D341Med (cell line): Measurements from ENCODE around the gene FCAR.
"Not testable (repeated sequence)": the region's sequence is repeated elsewhere in the genome, so short reads cannot be mapped to it uniquely, and the experiment has no call there.

Source experiments
- DNase-seq: peaks from one replicate; pipeline ENCODE4 v3.0.0; 2012; ENCODE audit warnings: low spot score

FCAR gene

DNA sequence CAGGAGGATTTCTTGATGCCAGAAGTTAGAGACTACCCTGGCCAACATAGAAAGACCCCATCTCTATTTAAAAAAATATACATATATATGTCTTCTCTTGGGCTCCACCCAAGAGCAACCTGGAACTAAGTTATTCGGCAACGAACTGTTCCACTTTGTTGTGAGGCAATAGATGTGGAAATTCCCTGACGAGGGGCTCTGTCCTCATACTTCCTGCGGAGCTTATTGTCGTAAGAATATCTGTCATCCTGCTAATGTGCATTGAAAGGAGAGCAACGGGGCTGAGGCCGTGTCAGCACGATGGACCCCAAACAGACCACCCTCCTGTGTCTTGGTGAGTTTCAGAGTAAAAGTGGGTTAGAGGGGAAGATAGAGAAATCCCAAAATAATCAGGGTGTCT, at the start of gene FCAR:
TSS of gene FCAR (plus strand) at position 246 of the 400 bp plus-strand sequence. CDS start at position 301, 55 bp downstream.
- DNase-seq, result no peak

DNA sequence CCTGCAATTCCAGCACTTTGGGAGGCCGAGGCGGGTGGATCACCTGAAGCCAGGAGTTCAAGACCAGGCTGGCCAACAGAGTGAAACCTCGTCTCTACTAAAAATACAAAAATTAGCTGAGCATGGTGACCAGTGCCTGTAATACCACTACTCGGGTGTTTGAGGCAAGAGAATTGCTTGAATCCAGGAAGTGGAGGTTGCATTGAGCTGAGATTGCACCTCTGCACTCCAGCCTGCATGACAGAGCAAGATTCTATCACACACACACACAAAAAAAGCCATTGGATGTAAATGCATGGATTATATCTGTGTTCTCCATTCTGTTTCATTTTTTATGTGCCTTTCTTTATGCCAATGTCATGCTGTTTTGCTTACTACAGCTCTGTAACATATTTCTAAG, 49.6 kb upstream of the FCAR start:
- DNase-seq, result not testable (repeated sequence)

DNA sequence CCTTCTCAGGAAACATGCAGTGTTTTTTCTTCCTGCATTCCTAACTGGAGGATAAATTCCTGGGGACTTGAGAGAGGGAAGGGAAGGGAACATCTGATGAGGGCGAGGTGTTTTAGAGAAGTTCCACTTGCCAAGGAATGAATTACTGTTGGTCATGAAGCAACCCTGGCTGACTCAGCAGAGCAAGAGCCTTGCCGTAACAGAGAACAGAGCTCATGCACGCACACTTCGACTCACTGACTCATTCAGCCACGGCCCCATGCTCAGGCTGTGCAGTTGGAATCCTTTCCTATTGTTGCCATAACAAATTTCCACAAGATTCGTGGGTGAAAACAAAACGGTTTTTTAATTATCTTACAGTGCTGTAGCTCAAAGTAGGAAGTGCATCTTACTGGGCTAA, 48.7 kb upstream of the FCAR start:
- DNase-seq, result not testable (repeated sequence)

DNA sequence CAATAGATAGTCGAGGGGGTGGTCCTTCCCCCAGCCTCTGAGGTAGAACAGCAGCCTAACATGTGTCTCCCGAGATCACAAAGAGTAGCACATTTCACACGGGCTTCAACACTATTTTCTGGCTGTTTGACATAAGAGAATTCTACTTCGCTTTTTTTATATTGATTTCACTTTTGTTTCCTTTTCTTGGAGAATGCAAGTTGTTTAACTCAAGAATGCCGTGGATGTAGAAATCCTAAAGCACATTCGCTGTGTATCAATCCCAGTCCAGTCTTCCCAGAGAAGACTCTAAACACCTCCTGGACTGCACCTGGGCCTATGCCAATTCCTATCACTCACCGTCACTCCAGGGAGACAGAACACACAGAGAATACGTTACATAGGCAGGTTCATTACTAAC, 46.0 kb upstream of the FCAR start:
- not testable (repeated sequence) for DNase-seq

DNA sequence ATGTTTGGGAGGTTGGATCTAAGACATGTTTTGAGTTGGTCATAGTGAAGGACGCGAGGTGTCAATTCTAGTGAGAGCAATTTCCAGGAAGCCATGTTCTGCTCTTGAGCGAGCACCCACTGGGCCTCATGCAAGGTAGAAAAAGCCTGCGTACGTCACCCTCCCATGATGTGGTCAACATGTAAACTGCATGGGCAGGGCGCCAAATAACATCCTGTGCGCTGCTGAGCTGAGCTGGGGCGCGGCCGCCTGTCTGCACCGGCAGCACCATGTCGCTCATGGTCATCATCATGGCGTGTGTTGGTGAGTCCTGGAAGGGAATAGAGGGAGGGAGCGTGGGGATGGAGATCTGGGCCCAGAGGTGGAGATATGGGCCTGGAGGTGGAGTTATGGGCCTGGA, 41.5 kb upstream of the FCAR start, which contains the start of gene KIR2DS4:
TSS of gene KIR2DS4 (plus strand) at position 181 of the 400 bp plus-strand sequence.
- DNase-seq, result not testable (repeated sequence)

DNA sequence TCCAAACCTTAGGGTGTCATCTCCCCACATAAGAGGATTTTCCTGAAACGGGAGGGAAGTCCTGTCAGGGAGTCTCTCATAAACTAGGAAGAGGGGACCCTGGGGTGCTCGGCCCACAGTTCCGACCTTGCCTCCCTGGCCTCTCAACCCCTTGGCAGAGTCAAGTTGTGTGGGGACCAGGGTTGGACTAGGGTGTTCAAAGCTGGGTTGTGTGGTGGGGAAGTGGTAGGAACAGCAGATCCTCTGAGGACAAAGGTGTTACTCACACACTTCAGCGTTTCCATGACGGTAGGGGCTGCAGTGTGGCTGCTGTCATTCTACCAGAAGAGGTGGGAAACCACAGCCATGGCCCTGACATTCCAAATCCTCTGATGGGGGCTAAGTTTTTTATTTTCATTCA, 38.9 kb upstream of the FCAR start:
- not testable (repeated sequence) for DNase-seq

DNA sequence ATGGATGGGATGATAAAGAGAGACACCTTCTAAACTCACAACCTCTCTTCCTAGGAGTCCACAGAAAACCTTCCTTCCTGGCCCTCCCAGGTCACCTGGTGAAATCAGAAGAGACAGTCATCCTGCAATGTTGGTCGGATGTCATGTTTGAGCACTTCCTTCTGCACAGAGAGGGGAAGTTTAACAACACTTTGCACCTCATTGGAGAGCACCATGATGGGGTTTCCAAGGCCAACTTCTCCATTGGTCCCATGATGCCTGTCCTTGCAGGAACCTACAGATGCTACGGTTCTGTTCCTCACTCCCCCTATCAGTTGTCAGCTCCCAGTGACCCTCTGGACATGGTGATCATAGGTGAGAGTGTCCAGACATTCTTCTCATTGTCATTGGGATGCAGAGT, 36.5 kb upstream of the FCAR start:
- not testable (repeated sequence) for DNase-seq

DNA sequence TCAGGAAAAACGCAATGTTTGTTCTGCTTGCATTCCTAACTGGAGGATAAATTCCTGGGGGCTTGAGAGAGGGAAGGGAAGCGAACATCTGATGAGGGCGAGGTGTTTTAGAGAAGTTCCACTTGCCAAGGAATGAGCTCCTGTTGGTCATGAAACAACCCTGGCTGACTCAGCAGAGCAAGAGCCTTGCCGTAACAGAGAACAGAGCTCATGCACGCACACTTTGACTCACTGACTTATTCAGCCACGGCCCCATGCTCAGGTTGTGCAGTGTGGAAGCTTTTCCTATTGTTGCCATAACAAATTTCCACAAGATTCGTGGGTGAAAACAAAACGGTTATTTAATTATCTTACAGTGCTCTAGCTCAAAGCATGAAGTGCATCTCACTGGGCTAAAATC, 30.9 kb upstream of the FCAR start:
- DNase-seq, result not testable (repeated sequence)

DNA sequence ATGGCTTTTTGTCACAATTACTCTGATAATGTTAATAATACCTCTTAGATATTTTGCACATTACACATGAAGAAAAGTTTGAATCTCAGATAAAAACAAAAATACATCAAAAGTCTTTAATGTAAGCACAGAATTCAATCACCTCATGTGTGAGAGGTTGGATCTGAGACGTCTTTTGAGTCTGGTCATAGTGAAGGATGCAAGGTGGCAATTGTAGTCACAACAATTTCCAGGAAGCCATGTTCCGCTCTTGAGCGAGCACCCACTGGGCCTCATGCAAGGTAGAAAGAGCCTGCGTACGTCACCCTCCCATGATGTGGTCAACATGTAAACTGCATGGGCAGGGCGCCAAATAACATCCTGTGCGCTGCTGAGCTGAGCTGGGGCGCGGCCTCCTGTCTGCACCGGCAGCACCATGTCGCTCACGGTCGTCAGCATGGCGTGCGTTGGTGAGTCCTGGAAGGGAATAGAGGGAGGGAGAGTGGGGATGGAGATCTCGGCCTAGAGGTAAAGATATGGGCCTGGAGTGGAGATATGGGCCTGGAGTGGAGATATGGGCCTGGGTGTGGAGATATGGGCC, 23.9 kb upstream of the FCAR start, which contains the start of gene KIR3DL2:
TSS of gene KIR3DL2 (plus strand) at position 383 of the 580 bp plus-strand sequence. CDS start at position 416, 33 bp downstream.
- DNase-seq, result not testable (repeated sequence)

DNA sequence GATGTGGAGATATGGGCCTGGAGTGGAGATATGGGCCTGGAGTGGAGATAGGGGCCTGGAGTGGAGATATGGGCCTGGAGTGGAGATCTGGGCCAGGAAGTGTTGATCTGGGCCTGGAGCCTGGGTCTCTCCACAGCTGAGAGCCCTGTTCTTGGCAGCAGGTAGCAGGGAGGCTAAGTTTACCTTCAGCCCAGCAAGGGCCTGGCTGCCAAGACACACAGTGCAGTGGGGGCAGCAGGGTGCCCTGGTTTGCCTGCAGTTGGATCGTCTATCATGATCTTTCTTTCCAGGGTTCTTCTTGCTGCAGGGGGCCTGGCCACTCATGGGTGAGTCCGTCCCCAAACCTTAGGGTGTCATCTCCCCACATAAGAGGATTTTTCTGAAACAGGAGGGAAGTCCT, 23.1 kb upstream of the FCAR start:
- no peak for DNase-seq

DNA sequence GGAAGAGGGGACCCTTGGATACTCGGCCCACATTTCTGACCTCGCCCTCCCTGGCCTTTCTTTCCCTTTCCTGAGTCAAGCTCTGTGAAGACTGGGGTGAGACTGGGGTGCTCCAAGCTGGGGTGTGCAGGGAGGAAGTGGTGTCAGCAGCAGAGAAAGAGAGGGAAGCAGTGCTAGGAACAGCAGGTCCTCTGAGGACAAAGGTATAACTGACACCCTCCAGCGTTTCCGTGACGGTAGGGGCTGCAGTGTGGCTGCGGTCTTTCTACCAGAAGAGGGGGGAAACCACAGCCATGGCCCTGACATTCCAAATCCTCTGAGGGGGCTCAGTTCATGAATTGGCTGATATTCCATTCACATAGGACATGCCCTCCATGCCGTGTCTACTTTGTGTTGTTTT, 22.7 kb upstream of the FCAR start:
- DNase-seq, result no peak

DNA sequence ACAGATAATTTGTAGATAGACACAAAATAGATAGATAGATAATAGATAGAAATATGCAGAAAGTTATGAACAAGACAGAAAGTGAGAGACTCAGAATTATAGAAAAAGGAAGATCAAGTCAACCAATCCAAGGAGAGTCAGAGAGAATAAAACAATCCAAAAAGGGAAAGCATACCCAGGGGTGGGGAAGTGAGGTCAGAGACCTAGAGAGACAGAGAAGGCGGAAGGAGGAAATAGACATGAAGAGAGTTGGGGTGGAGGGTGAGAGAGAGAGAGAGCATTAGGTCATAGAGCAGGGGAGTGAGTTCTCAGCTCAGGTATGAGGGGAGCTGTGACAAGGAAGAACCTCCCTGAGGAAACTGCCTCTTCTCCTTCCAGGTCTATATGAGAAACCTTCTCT, 18.8 kb upstream of the FCAR start:
- not testable (repeated sequence) for DNase-seq

DNA sequence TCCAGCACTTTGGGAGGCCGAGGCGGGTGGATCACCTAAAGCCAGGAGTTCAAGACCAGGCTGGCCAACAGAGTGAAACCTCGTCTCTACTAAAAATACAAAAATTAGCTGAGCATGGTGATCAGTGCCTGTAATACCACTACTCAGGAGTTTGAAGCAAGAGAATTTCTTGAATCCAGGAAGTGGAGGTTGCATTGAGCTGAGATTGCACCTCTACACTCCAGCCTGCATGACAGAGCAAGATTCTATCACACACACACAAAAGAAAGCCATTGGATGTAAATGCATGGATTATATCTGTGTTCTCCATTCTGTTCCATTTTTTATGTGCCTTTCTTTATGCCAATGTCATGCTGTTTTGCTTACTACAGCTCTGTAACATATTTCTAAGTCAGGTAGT, 15.6 kb upstream of the FCAR start:
- DNase-seq, result not testable (repeated sequence)

DNA sequence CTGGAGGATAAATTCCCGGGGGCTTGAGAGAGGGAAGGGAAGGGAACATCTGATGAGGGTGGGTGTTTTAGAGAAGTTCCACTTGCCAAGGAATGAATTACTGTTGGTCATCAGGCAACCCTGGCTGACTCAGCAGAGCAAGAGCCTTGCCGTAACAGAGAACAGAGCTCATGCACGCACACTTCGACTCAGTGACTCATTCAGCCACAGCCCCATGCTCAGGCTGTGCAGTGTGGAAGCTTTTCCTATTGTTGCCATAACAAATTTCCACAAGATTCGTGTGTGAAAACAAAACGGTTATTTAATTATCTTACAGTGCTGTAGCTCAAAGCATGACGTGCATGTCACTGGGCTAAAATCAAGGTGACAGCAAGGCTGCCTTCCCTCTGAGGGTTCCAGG, 14.6 kb upstream of the FCAR start:
- DNase-seq, result not testable (repeated sequence)

DNA sequence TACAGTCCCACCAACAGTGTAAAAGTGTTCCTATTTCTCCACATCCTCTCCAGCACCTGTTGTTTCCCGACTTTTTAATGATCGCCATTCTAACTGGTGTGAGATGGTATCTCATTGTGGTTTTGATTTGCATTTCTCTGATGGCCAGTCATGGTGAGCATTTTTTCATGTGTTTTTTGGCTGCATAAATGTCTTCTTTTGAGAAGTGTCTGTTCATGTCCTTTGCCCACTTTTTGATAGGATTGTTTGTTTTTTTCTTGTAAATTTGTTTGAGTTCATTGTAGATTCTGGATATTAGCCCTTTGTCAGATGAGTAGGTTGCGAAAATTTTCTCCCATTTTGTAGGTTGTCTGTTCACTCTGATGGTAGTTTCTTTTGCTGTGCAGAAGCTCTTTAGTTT, 10.6 kb upstream of the FCAR start:
- DNase-seq, result not testable (repeated sequence)

DNA sequence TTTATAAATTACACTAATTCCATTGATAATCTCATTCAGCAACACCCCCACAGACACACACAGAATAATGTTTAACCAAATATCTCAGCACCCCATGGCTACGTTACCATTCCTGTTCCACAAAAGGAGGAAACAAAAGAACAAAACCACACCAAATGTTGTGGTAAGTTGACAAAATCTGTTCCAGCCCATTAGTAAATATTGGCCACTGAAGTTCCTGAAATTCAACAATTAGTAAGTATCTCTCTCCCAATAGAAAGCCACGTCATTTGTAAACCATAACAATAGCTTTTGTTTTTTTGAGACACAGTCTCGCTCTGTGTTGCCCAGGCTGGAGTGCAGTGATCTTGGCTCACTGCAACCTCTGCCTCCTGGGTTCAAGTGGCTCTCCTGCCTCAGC, 2.3 kb upstream of the FCAR start:
- no peak for DNase-seq

DNA sequence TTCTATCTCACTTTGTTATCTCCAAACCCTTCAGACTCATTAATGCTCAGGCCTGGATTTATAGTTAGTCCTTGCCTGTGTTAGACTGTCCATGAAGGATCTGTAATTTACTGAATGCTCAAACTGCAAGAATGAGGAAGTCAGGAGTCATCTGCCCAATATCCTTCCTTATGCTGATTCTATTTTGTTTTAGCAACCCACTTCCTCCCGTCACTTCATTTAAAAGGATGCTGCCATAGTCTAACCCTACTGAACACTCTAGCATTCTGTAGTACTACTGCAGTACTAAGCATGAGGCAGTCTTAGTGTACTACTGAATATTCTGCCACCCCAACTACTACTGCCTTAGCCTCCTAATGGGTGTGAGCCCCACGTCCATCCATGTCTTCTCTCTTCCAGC, 1.5 kb downstream of the FCAR start:
- DNase-seq, result no peak

DNA sequence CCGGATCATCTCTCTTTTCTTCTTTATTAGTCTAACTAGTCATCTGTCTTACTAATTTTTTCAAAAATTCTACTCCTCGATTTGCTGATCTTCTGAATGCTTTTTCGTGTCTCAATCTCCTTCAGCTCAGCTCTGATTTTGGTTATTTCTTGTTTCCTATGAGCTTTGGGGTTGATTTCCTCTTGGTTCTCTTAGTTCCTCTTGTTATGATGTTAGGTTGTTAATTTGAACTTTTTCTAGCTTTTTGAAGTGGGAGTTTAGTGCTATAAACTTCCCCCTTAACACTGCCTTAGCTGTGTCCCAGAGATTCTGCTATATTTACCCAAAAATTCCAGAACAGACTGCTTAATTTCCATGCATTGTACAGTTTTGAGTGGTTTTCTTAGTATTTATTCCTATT, 3.4 kb downstream of the FCAR start:
- no peak for DNase-seq

DNA sequence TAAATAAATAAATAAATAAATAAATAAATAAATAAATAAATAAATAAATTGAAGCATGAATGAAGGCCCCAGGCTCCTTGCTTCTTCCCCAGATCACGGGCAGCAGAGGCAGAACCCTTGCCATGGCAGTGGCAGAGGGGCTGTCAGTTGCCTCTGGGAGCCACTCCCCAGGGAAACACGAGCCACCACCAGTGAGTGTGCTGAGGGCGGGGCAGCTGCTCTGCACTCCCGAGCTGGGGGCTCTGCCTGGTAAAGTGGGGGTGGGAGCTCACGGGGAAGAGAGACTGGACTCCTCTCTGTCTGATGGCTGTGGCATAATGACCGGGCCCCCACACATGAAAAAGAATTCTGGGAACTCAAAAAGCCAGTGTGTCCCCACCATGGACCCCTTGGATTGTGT, 7.8 kb downstream of the FCAR start:
- no peak for DNase-seq

DNA sequence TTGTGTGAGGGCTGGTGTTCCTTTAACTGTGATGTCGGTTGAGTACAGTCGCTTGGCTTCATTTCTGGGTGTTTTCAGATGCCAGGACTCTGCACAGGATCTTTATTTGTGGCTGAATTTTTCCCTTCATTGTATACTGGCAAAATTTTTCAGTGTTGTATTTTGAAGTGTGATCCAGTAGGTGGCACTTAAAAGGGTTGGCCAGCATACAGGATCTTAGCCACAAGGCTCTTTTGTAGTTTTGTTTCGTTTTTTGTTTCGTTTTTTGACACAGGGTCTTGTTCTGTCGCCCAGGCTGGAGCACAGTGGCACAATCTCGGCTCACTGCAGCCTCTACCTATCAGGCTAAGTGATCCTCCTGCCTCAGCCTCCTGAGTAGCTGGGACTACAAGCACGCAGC, 8.7 kb downstream of the FCAR start:
- DNase-seq, result no peak

DNA sequence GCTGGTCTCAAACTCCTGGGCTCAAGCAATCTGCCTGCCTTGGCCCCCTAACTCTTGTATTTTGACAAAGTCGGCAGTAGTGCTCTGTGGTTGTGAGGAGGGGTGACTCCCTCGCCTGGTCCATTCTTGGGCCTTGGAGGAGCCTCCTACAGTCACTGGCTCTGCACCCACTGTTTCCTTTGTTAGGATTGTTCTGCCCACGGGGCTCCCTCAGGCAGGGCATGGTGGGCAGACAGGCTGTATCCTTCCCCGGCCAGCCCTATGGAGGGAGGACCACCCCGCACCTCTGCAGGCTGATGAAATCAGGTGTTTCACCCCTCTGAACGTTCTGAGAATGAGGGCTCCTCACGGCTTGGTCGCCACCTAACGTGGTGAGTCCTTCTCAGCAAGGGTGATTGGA, 9.2 kb downstream of the FCAR start:
- no peak for DNase-seq

DNA sequence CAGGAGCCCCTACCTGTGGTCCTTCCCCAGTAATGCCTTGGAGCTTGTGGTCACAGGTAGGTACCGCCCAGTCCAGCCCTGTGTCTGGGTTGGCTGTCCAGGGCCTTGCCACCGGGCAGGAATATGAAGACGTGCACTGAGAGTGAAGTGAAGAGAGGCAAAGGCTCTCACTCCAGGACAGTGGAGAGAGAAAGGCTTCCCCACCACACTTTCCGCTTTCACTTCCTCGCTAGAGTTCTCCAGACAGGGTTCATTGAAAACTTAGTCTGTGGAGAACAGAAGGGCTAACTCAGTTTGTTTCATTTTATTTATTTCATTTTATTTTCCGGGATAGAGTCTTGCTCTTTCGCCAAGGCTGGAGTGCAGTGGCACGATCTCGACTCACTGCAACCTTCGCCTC, 14.2 kb downstream of the FCAR start:
- no peak for DNase-seq

DNA sequence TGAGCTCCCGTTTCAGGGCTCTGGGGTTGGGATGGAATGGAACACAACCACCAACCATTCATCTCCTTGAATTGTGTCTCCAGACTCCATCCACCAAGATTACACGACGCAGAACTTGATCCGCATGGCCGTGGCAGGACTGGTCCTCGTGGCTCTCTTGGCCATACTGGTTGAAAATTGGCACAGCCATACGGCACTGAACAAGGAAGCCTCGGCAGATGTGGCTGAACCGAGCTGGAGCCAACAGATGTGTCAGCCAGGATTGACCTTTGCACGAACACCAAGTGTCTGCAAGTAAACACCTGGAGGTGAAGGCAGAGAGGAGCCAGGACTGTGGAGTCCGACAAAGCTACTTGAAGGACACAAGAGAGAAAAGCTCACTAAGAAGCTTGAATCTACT, 15.5 kb downstream of the FCAR start:
- no peak for DNase-seq

DNA sequence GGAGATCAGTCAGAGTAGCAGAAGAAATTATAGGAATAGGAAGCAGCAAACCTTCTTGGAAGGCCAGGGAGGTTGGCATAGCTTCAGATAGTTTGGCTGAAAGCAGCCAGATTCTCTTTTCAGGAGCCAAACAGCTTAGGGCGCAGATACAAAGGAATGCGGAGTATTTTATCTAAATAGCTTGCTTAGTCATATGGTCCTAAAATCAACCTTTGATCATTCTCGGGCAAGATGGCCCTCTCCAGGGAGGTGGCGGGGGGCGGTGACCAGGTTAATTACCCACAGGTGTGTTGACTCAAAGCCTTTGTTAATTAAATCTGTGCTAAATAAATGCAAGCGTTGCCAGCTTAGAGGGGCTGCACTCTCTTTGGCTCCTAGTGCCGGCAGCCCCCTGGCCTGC, 19.4 kb downstream of the FCAR start:
- DNase-seq, result no peak
